ENCODE measurements around the gene TMEM175. TPM values are rescaled to one million over a fixed set of nuclear protein-coding genes. Genes with fewer than 3 reads are reported as not detected.

Gene TMEM175
- total RNA-seq, 1 donor from 2014 or later, result 30.6 TPM

GRCh38 chr4:1002131-1002630, 69.9 kb downstream of the TMEM175 start:
- TF ChIP-seq CTCF (IDR thresholded peaks at IDR 0.05; ENCODE audit: unreplicated experiment), result no peak
- Mint-ChIP-seq H3K27me3 (peaks cover 55% of the 10 kb centered on the region), H3K4me3 (ENCODE audit: low read depth) (no peak overlapping the region), H3K9me3 (ENCODE audit: low read depth) (no peaks in the 10 kb centered on the region), H3K27ac (no peak overlapping the region), H3K4me1 (ENCODE audit: low read depth) (peaks cover 1% of the 10 kb centered on the region), H3K36me3 (ENCODE audit: insufficient read depth) (peaks cover 2% of the 10 kb centered on the region)
- DNase-seq (ENCODE audit: low spot score, unreplicated experiment), result no peak

GRCh38 chr4:1002631-1003251, 70.5 kb downstream of the TMEM175 start:
- no peaks in the 10 kb centered on the region for H3K9me3 Mint-ChIP-seq (ENCODE audit: low read depth)
- no peak overlapping the region for H3K4me3 Mint-ChIP-seq (ENCODE audit: low read depth)
- peaks cover 2% of the 10 kb centered on the region for H3K36me3 Mint-ChIP-seq (ENCODE audit: insufficient read depth)
- DNase-seq (ENCODE audit: low spot score, unreplicated experiment), result no peak
- H3K4me1 Mint-ChIP-seq (ENCODE audit: low read depth), result peaks cover 1% of the 10 kb centered on the region
- H3K27ac Mint-ChIP-seq, result no peak overlapping the region
- H3K27me3 Mint-ChIP-seq, result peaks cover 60% of the 10 kb centered on the region
- no peak for TF ChIP-seq CTCF (IDR thresholded peaks at IDR 0.05; ENCODE audit: unreplicated experiment)

- no peak for DNase-seq (ENCODE audit: low spot score, unreplicated experiment)
- H3K4me3 Mint-ChIP-seq (ENCODE audit: low read depth), result no peak overlapping the region
These were observed 71.2 kb downstream of the TMEM175 start for GRCh38 chr4:1003271-1004070.

GRCh38 chr4:1004071-1004418, 71.8 kb downstream of the TMEM175 start:
- Mint-ChIP-seq H3K4me1 (ENCODE audit: low read depth) (peaks cover 5% of the 10 kb centered on the region), H3K27me3 (peaks cover 62% of the 10 kb centered on the region), H3K27ac (no peak overlapping the region), H3K36me3 (ENCODE audit: insufficient read depth) (peaks cover 4% of the 10 kb centered on the region), H3K4me3 (ENCODE audit: low read depth) (no peak overlapping the region), H3K9me3 (ENCODE audit: low read depth) (no peaks in the 10 kb centered on the region)
- no peak for TF ChIP-seq CTCF (IDR thresholded peaks at IDR 0.05; ENCODE audit: unreplicated experiment)
- DNase-seq (ENCODE audit: low spot score, unreplicated experiment), result no peak

More at GRCh38 chr4:1003271-1004070, 71.2 kb downstream of the TMEM175 start:
- H3K36me3 Mint-ChIP-seq (ENCODE audit: insufficient read depth), result peaks cover 2% of the 10 kb centered on the region
- peaks cover 1% of the 10 kb centered on the region for H3K4me1 Mint-ChIP-seq (ENCODE audit: low read depth)
- H3K27me3 Mint-ChIP-seq, result peaks cover 60% of the 10 kb centered on the region
- TF ChIP-seq CTCF (IDR thresholded peaks at IDR 0.05; ENCODE audit: unreplicated experiment), result no peak
- H3K9me3 Mint-ChIP-seq (ENCODE audit: low read depth), result no peaks in the 10 kb centered on the region
- H3K27ac Mint-ChIP-seq, result no peak overlapping the region

GRCh38 chr4:1004557-1005485, 72.6 kb downstream of the TMEM175 start:
- Mint-ChIP-seq H3K27me3 (peaks cover 59% of the 10 kb centered on the region), H3K4me3 (ENCODE audit: low read depth) (no peak overlapping the region), H3K4me1 (ENCODE audit: low read depth) (peaks cover 6% of the 10 kb centered on the region), H3K9me3 (ENCODE audit: low read depth) (no peaks in the 10 kb centered on the region), H3K36me3 (ENCODE audit: insufficient read depth) (peaks cover 4% of the 10 kb centered on the region), H3K27ac (peak overlapping the region; percentile 56)
- no peak for TF ChIP-seq CTCF (IDR thresholded peaks at IDR 0.05; ENCODE audit: unreplicated experiment)
- DNase-seq (ENCODE audit: low spot score, unreplicated experiment), result no peak

All from progenitor cell of endocrine pancreas (in vitro differentiated cells).